Gastroesophageal sphincter (tissue), 4 donors: ENCODE data around the gene ZNF787. TPM values are rescaled to one million over a fixed set of nuclear protein-coding genes. Genes with fewer than 3 reads are reported as not detected.

Experiments used
- ATAC-seq: fragments of 150-250 bp; one replicate; pipeline ENCODE4 v1.9.1; 2016; ENCODE audit warnings: mild to moderate bottlenecking, moderate library complexity
- H3K27ac ChIP-seq, 4 donors: fragments of 200-600 bp; sonication (generic) in 3 of 4; 1 replicate in 3 of 4; 2 replicates in 1 of 4; pipeline ENCODE4 v1.5.1; 2016 to 2019
- H3K27me3 ChIP-seq: fragments of 200-600 bp; sonication (generic); one replicate; pipeline ENCODE4 v1.5.1; 2019
- H3K36me3 ChIP-seq, 2 donors: fragments of 200-600 bp; sonication (generic); one replicate each; pipeline ENCODE4 v1.5.1; 2019; ENCODE audit warnings: control low read depth in 1 of 2
- H3K4me1 ChIP-seq, 3 donors: fragments of 200-600 bp; sonication (generic); 1 replicate in 2 of 3; 2 replicates in 1 of 3; pipeline ENCODE4 v1.5.1; 2016 to 2019; ENCODE audit warnings: control low read depth in 2 of 3
- H3K4me3 ChIP-seq, 2 donors: fragments of 200-600 bp; sonication (generic); one replicate each; pipeline ENCODE4 v1.5.1; 2019; ENCODE audit warnings: mild to moderate bottlenecking in 1 of 2, moderate library complexity in 1 of 2
- H3K9me3 ChIP-seq, 3 donors: fragments of 200-600 bp; sonication (generic); one replicate each; pipeline ENCODE4 v1.5.1; 2017 to 2019; ENCODE audit warnings: control low read depth in 2 of 3
- EP300 ChIP-seq: sonication (generic); formaldehyde crosslinking; IDR thresholded peaks from one replicate; pipeline ENCODE4 v1.6.1; 2017; ENCODE audit warnings: antibody characterized with exemption, mild to moderate bottlenecking
- POLR2A ChIP-seq, 2 donors: fragments of 450-650 bp; IDR thresholded peaks; one replicate each; pipeline ENCODE4 v1.6.1; 2017; ENCODE audit warnings: antibody characterized with exemption in 2 of 2, mild to moderate bottlenecking in 2 of 2, moderate library complexity in 1 of 2
- POLR2AphosphoS5 ChIP-seq: sonication (generic); formaldehyde crosslinking; IDR thresholded peaks from one replicate; pipeline ENCODE4 v1.6.1; 2017; ENCODE audit warnings: antibody characterized with exemption
- WGBS, 2 donors: methylation state at CpG; one replicate each; pipeline ENCODE4 v1.1.5; 2018; ENCODE audit warnings: low coverage in 1 of 2; 5-methylcytosine and 5-hydroxymethylcytosine counted together
- total RNA-seq, 4 donors: library from RNA; depleted of rRNA; stranded (reverse); fragments of >200 nt; gene quantifications; one replicate each; pipeline ENCODE4 v1.1.0, GENCODE V29; 2016
- TF ChIP-seq, protein P1 (sequence below), 4 experiments: fragments of 200-600 bp in 2 of 4; fragments of 450-650 bp in 2 of 4; sonication (generic) in 1 of 4; IDR thresholded peaks; one replicate each; pipeline ENCODE4 v1.5.1; 2017 to 2019; ENCODE audit warnings: antibody characterized with exemption in 4 of 4, mild to moderate bottlenecking in 2 of 4, moderate library complexity in 2 of 4

The ZNF787 gene
- total RNA-seq, 4 donors from 2014 or later = 18.6 to 31.8 (median 19.7) TPM

DNA sequence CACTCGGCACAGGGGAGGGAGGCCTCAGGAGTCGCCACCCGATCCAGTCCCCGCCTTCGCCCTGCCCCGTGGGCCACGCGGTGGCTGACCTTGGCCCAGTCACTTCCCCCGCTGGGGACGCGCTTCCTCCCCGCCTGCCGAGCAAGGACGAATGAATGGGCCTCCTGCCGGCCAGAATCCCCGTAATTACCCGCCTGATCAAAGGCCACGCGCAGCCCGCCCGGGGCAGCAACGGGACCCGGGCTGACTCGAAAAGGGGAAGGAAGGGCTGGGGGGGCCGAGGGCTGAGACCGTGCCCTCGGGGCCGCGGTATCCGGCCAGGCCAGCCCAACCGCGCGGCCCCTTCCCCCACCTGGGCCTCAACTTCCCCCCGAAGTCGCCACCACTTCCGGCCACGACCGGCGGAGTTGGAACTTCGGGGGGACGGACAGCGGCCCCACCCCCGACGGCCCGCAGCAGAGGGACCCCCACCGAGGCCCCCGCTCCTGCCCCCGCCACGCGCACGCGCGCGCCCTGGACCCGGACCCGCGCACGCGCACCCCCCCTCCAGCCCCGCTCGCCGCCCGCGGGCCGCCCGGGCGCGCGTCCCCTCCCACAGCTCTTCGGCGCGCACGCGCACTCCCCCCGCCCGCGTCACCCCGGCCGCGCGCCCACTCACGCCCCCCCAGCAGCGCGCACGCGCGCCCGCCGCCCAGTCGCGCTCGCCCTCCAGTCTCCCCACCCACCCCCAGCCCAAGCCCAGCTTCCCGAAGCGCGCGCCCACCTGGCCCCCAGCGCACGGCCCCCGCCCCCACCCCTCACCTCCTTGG lies 520 bp downstream of the ZNF787 start:
- Histone ChIP-seq H3K27me3 (no peaks in the 10 kb centered on the region), H3K9me3 (no peaks in the 10 kb centered on the region), H3K4me1 (peaks cover 0 to 57% (median 32%) of the 10 kb centered on the region in 3 donors), H3K27ac (peak overlapping the region; percentile 90 to 99 (median 96)), H3K36me3 (peaks cover 0 to 6% of the 10 kb centered on the region in 2 donors), H3K4me3 (peak overlapping the region; percentile 71 to 98)
- 0% methylated on average over 5 of the region's 99 CpGs; no CpG with 5 or more reads in 1 of the 2 donors for WGBS, 2 donors
- peak; percentile 23 for ATAC-seq
- TF ChIP-seq EP300 (no peak), POLR2AphosphoS5 (no peak), POLR2A (IDR thresholded peaks at IDR 0.05) (no peak)
- TF ChIP-seq, protein P1, sequence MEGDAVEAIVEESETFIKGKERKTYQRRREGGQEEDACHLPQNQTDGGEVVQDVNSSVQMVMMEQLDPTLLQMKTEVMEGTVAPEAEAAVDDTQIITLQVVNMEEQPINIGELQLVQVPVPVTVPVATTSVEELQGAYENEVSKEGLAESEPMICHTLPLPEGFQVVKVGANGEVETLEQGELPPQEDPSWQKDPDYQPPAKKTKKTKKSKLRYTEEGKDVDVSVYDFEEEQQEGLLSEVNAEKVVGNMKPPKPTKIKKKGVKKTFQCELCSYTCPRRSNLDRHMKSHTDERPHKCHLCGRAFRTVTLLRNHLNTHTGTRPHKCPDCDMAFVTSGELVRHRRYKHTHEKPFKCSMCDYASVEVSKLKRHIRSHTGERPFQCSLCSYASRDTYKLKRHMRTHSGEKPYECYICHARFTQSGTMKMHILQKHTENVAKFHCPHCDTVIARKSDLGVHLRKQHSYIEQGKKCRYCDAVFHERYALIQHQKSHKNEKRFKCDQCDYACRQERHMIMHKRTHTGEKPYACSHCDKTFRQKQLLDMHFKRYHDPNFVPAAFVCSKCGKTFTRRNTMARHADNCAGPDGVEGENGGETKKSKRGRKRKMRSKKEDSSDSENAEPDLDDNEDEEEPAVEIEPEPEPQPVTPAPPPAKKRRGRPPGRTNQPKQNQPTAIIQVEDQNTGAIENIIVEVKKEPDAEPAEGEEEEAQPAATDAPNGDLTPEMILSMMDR (IDR thresholded peaks at IDR 0.05) = peak in 3 of 4 experiments; percentile 20 to 37 (median 32)

DNA sequence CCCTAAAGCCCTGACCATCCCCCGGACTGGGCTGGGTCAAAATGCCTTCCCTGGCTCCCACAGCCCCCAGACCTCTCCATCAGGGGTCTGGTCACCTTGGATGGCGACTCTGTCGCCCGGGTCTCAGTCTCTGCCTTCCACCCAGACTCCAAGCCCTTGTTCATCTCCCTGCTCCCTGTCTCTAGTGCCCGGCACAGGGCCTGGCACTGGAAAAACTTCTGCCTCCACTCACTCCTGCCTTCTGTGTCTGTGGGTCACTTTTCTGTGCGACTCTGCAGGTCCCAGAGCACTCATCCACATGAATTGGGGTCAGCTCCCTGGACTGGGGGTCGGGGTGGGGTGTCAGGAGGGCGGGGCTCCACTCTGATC lies 1.1 kb downstream of the ZNF787 start:
- H3K9me3 ChIP-seq = no peaks in the 10 kb centered on the region
- no peaks in the 10 kb centered on the region for H3K27me3 ChIP-seq
- 0% methylated on average over 1 of the region's 8 CpGs; no CpG with 5 or more reads in 1 of the 2 donors for WGBS, 2 donors
- peak overlapping the region; percentile 90 to 99 (median 96) for H3K27ac ChIP-seq
- peaks cover 0 to 63% (median 32%) of the 10 kb centered on the region in 3 donors for H3K4me1 ChIP-seq
- no peak for ATAC-seq
- TF ChIP-seq EP300 (no peak), POLR2A (IDR thresholded peaks at IDR 0.05) (no peak)
- TF ChIP-seq, protein P1 (IDR thresholded peaks at IDR 0.05) = no peak
- peak overlapping the region; percentile 71 to 98 for H3K4me3 ChIP-seq
- peaks cover 0 to 6% of the 10 kb centered on the region in 2 donors for H3K36me3 ChIP-seq

DNA sequence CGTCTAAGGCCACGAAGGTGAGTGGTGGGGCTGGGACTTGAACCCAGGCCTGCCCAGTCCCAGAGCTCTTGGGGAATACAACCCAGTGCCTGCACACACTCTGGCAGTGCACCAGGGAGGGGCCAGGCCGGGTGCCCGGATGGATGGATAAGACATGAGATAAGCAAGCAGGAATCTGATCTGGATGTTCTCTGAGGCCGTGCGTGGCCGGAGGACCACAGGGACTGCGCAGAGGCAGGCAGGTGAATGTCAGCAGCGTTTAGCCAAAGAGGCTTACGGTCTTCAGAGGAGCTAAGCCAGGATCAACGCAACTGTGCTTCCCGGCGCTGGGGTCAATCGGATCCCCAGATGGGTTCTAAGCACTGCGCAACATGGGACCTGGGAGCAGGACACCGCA lies 1.5 kb downstream of the ZNF787 start:
- no peak for TF ChIP-seq EP300
- peak; percentile 44 for TF ChIP-seq POLR2AphosphoS5
- peak overlapping the region; percentile 90 to 99 (median 96) for H3K27ac ChIP-seq
- peak overlapping the region; percentile 71 to 98 for H3K4me3 ChIP-seq
- 10 to 35% methylated on average over 2 to 4 of the region's 16 CpGs for WGBS, 2 donors
- peaks cover 0 to 6% of the 10 kb centered on the region in 2 donors for H3K36me3 ChIP-seq
- no peak for ATAC-seq
- no peaks in the 10 kb centered on the region for H3K27me3 ChIP-seq
- H3K4me1 ChIP-seq = peaks cover 0 to 67% (median 36%) of the 10 kb centered on the region in 3 donors
- H3K9me3 ChIP-seq = no peaks in the 10 kb centered on the region

DNA sequence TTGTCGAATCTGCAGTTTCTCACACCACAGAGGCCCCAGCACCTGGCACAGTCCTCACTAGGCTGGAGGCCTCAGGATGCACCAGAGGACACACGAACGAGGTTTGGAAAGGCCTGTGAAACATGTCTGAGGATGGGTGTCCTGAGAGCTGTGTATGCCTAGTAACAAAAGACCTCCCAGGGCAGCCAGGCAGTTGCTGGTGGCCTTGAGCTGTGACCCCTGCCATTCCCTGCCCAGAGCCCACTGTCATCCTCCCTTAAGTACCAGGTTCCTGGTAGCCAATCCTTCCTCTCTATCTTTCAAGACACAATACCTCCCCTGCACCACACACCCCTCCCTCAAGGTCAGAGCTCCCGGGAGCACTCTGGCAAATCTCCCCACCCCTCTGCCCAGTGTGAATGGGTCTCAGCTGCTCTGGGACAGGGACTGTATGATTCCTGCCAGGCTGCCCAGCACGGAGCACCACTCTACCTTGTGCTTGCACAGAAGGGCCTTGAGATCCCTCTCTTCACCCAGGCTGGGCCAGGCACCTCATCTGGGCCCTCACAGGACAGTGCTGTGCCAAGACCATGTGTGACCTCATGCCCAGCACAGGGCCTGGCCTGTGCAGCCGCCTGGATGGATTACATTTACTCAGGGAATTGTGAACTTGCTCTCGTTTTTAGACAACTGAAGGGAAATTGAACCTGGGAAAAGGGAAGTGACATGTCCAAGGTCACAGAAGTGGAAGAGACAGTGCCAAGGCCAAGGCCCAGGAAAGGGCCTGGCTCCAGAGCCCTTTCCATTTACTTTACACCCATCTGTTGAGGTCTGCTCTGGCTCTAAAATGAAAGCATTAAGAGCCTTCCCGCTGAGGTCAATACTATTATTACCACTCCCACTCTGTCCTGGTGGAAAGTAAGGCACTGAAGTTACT lies 2.2 kb downstream of the ZNF787 start:
- Histone ChIP-seq H3K27ac (peak overlapping the region in 3 of 4 donors; percentile 93 to 99 (median 98)), H3K36me3 (peaks cover 0 to 6% of the 10 kb centered on the region in 2 donors), H3K27me3 (no peaks in the 10 kb centered on the region), H3K4me3 (peak overlapping the region in 1 of 2 donors; percentile 71), H3K4me1 (peaks cover 0 to 74% (median 43%) of the 10 kb centered on the region in 3 donors), H3K9me3 (no peaks in the 10 kb centered on the region)
- WGBS, 2 donors = 31 to 48% methylated on average over 2 to 3 of the region's 8 CpGs
- TF ChIP-seq, protein P1 (IDR thresholded peaks at IDR 0.05) = no peak
- TF ChIP-seq EP300 (no peak), POLR2A (IDR thresholded peaks at IDR 0.05) (no peak), POLR2AphosphoS5 (no peak)
- no peak for ATAC-seq

DNA sequence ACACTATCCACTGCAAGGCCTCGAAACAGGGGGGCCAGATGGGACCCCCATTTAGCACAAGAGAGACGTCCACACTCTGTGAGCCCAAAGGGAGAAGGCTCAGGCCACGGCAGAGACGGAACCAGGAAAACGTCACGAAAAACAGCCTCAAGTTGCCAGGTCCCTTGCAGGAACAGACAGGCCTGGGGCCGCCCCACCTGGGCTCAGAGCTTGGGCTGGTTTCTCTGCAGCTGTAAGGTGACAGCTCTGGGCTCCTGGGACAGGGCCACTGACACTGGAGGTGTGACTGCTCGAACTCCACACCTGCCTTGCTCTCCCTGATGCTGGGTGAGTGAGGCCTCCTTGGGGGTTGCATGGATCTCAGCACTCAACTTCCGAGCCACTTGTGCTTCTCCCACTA lies 3.2 kb downstream of the ZNF787 start:
- no peak for ATAC-seq
- WGBS, 2 donors = 60 to 83% methylated on average over 1 to 4 of the region's 9 CpGs
- H3K27me3 ChIP-seq = no peaks in the 10 kb centered on the region
- no peak for TF ChIP-seq POLR2A (IDR thresholded peaks at IDR 0.05)
- no peak for TF ChIP-seq POLR2AphosphoS5
- TF ChIP-seq, protein P1 (IDR thresholded peaks at IDR 0.05) = no peak
- TF ChIP-seq EP300 = no peak
- no peak overlapping the region for H3K4me3 ChIP-seq
- peaks cover 0 to 6% of the 10 kb centered on the region in 2 donors for H3K36me3 ChIP-seq
- no peaks in the 10 kb centered on the region for H3K9me3 ChIP-seq
- peaks cover 0 to 84% (median 52%) of the 10 kb centered on the region in 3 donors for H3K4me1 ChIP-seq
- peak overlapping the region in 2 of 4 donors; percentile 93 to 98 for H3K27ac ChIP-seq
